ENCODE data around the gene USP48. TPM values are rescaled to one million over a fixed set of nuclear protein-coding genes. Genes with fewer than 3 reads are reported as not detected.
A peak's percentile ranks its signal among the peaks of the same experiment; 100 is the strongest.

Gene USP48
- total RNA-seq, 3 donors from 2014 or later = 56.0 to 86.9 (median 74.7) TPM

DNA sequence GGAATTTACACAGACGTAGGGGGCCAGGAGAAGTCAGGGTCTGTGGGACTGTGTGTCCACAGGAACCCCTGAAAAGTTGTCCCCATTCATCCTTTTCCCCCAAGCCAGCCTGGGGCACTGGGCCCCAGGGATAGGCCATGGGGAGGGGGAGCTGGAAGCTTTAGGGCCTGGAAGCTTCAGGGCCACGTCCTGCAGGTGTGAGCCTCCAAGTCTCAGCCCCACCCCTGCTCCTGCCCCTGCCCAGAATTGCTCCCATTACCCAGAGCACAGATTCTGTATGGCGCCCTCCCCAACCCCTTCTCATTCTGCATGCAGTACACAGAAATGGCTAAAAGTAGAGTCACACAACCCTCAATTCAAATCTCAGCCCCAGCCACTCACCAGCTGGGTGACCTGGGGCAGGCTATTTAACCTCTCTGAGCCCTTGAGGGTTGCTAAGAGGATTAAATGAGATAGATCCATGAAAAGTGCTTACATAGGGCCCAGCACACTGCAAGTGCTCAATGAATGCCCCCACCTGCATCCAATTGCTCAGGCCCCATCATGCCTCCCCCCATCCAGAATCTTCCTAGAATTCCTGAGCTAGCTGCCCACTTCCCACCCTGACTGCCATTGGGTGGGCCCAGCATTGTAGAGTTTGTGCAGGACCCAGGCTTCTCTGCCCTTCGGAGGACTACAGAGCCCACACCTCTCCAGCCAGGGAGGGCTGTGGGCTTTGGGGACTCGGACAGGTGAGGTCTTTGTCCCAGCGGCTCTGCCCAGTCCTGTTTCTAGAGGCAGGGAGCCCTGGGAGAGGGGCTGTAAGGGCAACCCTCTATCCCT, 120.3 kb downstream of the USP48 start:
- H3K4me1 ChIP-seq = no peaks in the 10 kb centered on the region
- H3K4me3 ChIP-seq = no peak overlapping the region
- no peaks in the 10 kb centered on the region for H3K36me3 ChIP-seq
- TF ChIP-seq POLR2AphosphoS5 (IDR thresholded peaks at IDR 0.05) (no peak), POLR2A (IDR thresholded peaks at IDR 0.05) (no peak)
- TF ChIP-seq, protein P1, sequence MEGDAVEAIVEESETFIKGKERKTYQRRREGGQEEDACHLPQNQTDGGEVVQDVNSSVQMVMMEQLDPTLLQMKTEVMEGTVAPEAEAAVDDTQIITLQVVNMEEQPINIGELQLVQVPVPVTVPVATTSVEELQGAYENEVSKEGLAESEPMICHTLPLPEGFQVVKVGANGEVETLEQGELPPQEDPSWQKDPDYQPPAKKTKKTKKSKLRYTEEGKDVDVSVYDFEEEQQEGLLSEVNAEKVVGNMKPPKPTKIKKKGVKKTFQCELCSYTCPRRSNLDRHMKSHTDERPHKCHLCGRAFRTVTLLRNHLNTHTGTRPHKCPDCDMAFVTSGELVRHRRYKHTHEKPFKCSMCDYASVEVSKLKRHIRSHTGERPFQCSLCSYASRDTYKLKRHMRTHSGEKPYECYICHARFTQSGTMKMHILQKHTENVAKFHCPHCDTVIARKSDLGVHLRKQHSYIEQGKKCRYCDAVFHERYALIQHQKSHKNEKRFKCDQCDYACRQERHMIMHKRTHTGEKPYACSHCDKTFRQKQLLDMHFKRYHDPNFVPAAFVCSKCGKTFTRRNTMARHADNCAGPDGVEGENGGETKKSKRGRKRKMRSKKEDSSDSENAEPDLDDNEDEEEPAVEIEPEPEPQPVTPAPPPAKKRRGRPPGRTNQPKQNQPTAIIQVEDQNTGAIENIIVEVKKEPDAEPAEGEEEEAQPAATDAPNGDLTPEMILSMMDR (IDR thresholded peaks at IDR 0.05) = no peak
- peaks cover 0 to 2% of the 10 kb centered on the region in 2 donors for H3K27me3 ChIP-seq
- DNase-seq (ENCODE audit: low spot score in 2 of 2) = peak in 1 of 2 donors; percentile 44
- no peaks in the 10 kb centered on the region for H3K9me3 ChIP-seq
- no peak overlapping the region for H3K27ac ChIP-seq
- intact Hi-C loops (cut with DNase I; ENCODE audit: low total_unique reads) = loop anchor here (1.0 kb wide), 1 partner anchor 16 kb away; no protein-coding TSS in a partner anchor

DNA sequence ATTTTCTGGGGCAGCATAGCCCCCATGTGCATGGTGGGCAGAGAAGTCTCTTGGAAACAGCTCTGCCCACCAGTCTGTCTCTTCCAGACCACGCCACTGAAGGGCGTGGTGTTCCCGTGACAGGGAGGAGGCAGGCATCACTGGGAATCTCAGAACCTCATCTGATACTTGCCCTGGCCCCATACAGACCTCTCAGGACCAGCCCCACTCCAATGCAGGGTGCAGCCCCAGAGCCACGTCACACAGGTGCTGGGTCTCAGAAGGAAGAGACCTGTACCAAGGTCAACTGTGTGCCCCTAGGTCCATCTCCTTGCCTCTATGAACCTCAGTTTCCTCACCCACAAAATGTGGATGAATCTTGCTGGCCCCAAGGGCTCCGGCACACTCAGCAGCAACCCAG, 121.1 kb downstream of the USP48 start:
- Histone ChIP-seq H3K4me1 (peaks cover 0 to under 1% of the 10 kb centered on the region in 2 donors), H3K4me3 (no peak overlapping the region), H3K36me3 (no peaks in the 10 kb centered on the region), H3K27ac (no peak overlapping the region), H3K27me3 (no peaks in the 10 kb centered on the region), H3K9me3 (no peaks in the 10 kb centered on the region)
- intact Hi-C loops (cut with DNase I; ENCODE audit: low total_unique reads) = loop anchor here (1.0 kb wide), 1 partner anchor 16 kb away; no protein-coding TSS in a partner anchor
- TF ChIP-seq POLR2AphosphoS5 (IDR thresholded peaks at IDR 0.05) = no peak
- TF ChIP-seq, protein P1 (IDR thresholded peaks at IDR 0.05) = no peak
- TF ChIP-seq POLR2A (IDR thresholded peaks at IDR 0.05) = no peak
- DNase-seq (ENCODE audit: low spot score in 2 of 2) = peak in 1 of 2 donors; percentile 38

DNA sequence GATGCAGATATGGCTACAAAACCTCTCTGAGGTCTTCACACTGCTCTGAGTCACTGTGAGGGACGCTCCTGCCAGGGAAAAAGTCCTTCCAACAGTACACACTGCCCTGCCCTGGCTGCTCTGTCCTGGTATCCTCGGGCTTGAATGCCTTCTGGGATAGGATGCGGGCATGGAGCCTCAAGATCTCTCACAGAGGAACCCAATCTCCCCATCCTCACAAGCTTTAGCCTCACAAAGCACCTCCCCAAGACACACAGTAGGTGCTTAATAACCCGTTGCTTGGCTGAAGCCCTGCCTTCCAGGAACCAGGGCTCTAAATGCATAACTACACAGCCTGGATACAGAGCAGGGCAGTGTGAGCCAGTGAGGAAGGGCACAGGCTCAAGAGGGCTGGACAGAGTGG, 123.0 kb downstream of the USP48 start:
- TF ChIP-seq, protein P1 (IDR thresholded peaks at IDR 0.05) = no peak
- no peak for TF ChIP-seq POLR2AphosphoS5 (IDR thresholded peaks at IDR 0.05)
- no peak for TF ChIP-seq POLR2A (IDR thresholded peaks at IDR 0.05)
- Histone ChIP-seq H3K4me3 (no peak overlapping the region), H3K36me3 (no peaks in the 10 kb centered on the region), H3K27me3 (no peaks in the 10 kb centered on the region), H3K4me1 (peaks cover 0 to 5% of the 10 kb centered on the region in 2 donors), H3K9me3 (no peaks in the 10 kb centered on the region), H3K27ac (no peak overlapping the region)
- intact Hi-C loops (cut with DNase I; ENCODE audit: low total_unique reads) = no loop called here
- DNase-seq (ENCODE audit: low spot score in 2 of 2) = peak in 1 of 2 donors; percentile 28

DNA sequence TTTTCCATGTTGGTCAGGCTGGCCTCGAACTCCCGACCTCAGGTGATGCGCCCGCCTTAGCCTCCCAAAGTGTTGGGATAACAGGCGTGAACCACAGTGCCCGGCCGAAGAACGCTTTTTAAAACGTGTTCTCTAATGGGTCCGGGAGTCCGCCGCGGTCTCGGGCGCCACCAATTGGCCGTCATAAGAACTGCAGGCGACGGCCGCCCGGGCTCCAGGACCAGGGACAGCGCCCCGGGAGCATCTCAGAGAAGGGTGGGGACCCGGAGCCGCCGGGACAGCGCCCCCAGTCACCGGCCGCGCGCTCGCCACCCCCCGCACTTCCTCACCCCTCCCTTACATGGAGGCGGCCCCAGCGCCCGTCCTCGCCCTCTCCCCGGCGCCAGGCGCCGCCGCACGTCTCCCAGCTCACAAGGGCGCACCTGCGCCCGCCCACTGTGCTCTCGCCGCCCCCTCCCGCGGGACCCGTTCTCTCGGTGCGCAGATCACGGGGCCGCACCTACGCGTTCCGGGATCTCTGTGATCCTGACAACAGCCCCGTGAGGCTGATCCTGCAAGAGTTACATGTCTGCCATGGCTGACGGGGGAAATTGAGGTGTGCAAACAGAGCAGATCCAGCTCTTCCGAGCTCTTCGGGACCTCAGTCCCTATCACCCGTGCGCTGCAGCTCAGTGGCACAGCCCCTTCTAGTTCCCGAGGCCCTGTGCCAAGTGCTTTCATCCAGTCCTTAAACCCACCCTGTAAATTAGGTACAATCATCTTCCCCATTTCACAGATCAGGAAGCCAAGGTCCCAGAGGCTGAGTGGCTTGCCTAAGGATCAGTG, 123.6 kb downstream of the USP48 start:
- no peaks in the 10 kb centered on the region for H3K9me3 ChIP-seq
- H3K36me3 ChIP-seq = no peaks in the 10 kb centered on the region
- H3K27ac ChIP-seq = no peak overlapping the region
- TF ChIP-seq POLR2A (IDR thresholded peaks at IDR 0.05) = no peak
- TF ChIP-seq, protein P1 (IDR thresholded peaks at IDR 0.05) = peak; percentile 50 to 96 (median 95)
- H3K4me3 ChIP-seq = peak overlapping the region in 2 of 3 donors; percentile 16 to 42
- H3K27me3 ChIP-seq = no peaks in the 10 kb centered on the region
- DNase-seq (ENCODE audit: low spot score in 2 of 2) = peak; percentile 68 to 80
- peaks cover 0 to 5% of the 10 kb centered on the region in 2 donors for H3K4me1 ChIP-seq
- intact Hi-C loops (cut with DNase I; ENCODE audit: low total_unique reads) = no loop called here

All from breast epithelium (tissue), 4 donors.